HepG2 (cell line): ENCODE data around the gene VAPB. TPM values are rescaled to one million over a fixed set of nuclear protein-coding genes. Genes with fewer than 3 reads are reported as not detected.

ENCODE experiments used
- ATAC-seq: fragments of 200-7000 bp; cut with Tn5 transposase; 3 replicates; pipeline ENCODE4 v1.9.1; 2020; ENCODE audit warnings: mild to moderate bottlenecking, moderate library complexity
- BruUV-seq: library from RNA; stranded (reverse); fragments of 400-500 nt; replicated peaks from 2 replicates; lab custom pipeline; 2021; lab: Mats Ljungman, UMichigan
- CTCF ChIA-PET: fragments of 300-600 bp; formaldehyde crosslinking; extraction: SDS; loops from one replicate; lab custom pipeline; 2021; ENCODE audit warnings: low total read pairs, inconsistent platforms, low intra/inter-chr PET ratio; lab: Yijun Ruan, JAX
- POLR2A ChIA-PET: fragments of 350-600 bp; sonication (Branson Sonifier 250); formaldehyde crosslinking; loops from one replicate; lab custom pipeline; 2020; ENCODE audit warnings: antibody characterized with exemption, inconsistent platforms; lab: Yijun Ruan, JAX
- DNase-seq: peaks from one replicate; pipeline ENCODE4 v3.0.0-alpha.2; 2015; ENCODE audit warnings: low spot score
- FAIRE-seq: peaks from 3 replicates; lab custom pipeline; 2011; peaks lifted over from hg19 to GRCh38; lab: Jason Lieb, UNC
- H2AFZ ChIP-seq: one replicate; pipeline ENCODE4 v1.6.1; 2011; ENCODE audit warnings: low read length, inconsistent platforms
- H3K27ac ChIP-seq: fragments of 300-600 bp; 3 replicates; pipeline ENCODE4 v1.8.0; 2011; ENCODE audit warnings: mixed run types, mild to moderate bottlenecking, mixed read lengths, low read length, inconsistent platforms; ENCODE audit not compliant: insufficient read depth; ENCODE audit errors: extremely low read length
- H3K27me3 ChIP-seq, 2 experiments: fragments of 200-600 bp in 1 of 2; 2 replicates in 1 of 2; 3 replicates in 1 of 2; pipeline versions ENCODE4 v1.6.0 to v1.8.0; 2011; ENCODE audit warnings: low read length in 2 of 2, mild to moderate bottlenecking in 2 of 2, moderate library complexity in 2 of 2, inconsistent platforms in 1 of 2; ENCODE audit not compliant: insufficient read depth in 2 of 2, control insufficient read depth in 1 of 2
- H3K36me3 ChIP-seq, 2 experiments: fragments of 200-600 bp in 1 of 2; replicated peaks in 1 of 2; 2 replicates in 1 of 2; 3 replicates in 1 of 2; pipeline versions ENCODE4 v1.5.1 to v1.8.0; 2011; ENCODE audit warnings: low read length in 2 of 2, inconsistent platforms in 1 of 2; ENCODE audit not compliant: insufficient read depth in 2 of 2, control insufficient read depth in 1 of 2
- H3K4me1 ChIP-seq: 2 replicates; pipeline ENCODE4 v1.5.1; 2012; ENCODE audit warnings: low read length, inconsistent platforms; ENCODE audit not compliant: insufficient read depth
- H3K4me2 ChIP-seq: 2 replicates; pipeline ENCODE4 v1.6.0; 2011; ENCODE audit warnings: low read depth, low read length, inconsistent platforms
- H3K4me3 ChIP-seq, 3 experiments: fragments of 200-600 bp in 1 of 3; sonication (generic), shearing (Covaris generic) in 1 of 3; replicated peaks in 1 of 3; 2 replicates each; pipeline ENCODE4 v1.5.1; 2011 to 2016; ENCODE audit warnings: low read length in 3 of 3, inconsistent platforms in 2 of 3, low read depth in 2 of 3, mild to moderate bottlenecking in 2 of 3, control low read depth in 1 of 3, mixed read lengths in 1 of 3; ENCODE audit not compliant: insufficient read depth in 1 of 3
- H3K79me2 ChIP-seq: one replicate; pipeline ENCODE4 v1.6.1; 2011; ENCODE audit warnings: low read length, inconsistent platforms; ENCODE audit not compliant: insufficient read depth
- H3K9ac ChIP-seq: 2 replicates; pipeline ENCODE4 v1.6.0; 2011; ENCODE audit warnings: mild to moderate bottlenecking, low read depth, low read length, inconsistent platforms; ENCODE audit not compliant: insufficient read depth
- H3K9me3 ChIP-seq: 2 replicates; pipeline ENCODE4 v1.5.1; 2012; ENCODE audit warnings: mild to moderate bottlenecking, low read length
- H4K20me1 ChIP-seq: 2 replicates; pipeline ENCODE4 v1.6.0; 2011; ENCODE audit warnings: inconsistent platforms, mild to moderate bottlenecking, low read length, moderate library complexity; ENCODE audit not compliant: insufficient read depth
- CCDC6 ChIP-seq: sonication (generic); formaldehyde crosslinking; IDR thresholded peaks from 2 replicates; pipeline ENCODE4 v1.8.1; 2022; ENCODE audit warnings: mild to moderate bottlenecking, missing genetic modification reagents, moderate library complexity
- CREB1 ChIP-seq, 2 experiments: fragments of 450-650 bp in 1 of 2; IDR thresholded peaks; 2 replicates each; pipeline ENCODE4 v1.6.1; 2016 to 2017; ENCODE audit warnings: control low read depth in 1 of 2, mild to moderate bottlenecking in 1 of 2, missing compliant biosample characterization in 1 of 2, missing genetic modification characterization in 1 of 2
- LCORL ChIP-seq, 2 experiments: fragments of 450-650 bp in 1 of 2; sonication (generic) in 1 of 2; formaldehyde crosslinking in 1 of 2; IDR thresholded peaks; 2 replicates each; pipeline versions ENCODE4 v1.5.0 to v1.6.1; 2017 to 2020; ENCODE audit warnings: antibody characterized with exemption in 1 of 2, missing genetic modification reagents in 1 of 2
- ZNF121 ChIP-seq: sonication (generic); formaldehyde crosslinking; IDR thresholded peaks from 2 replicates; pipeline ENCODE4 v1.5.0; 2020; ENCODE audit warnings: mild to moderate bottlenecking, missing genetic modification reagents
- ZNF629 ChIP-seq: sonication (generic); formaldehyde crosslinking; conservative IDR thresholded peaks from 2 replicates; pipeline ENCODE4 v1.5.0; 2020; ENCODE audit warnings: missing genetic modification reagents
- ZNF776 ChIP-seq: sonication (generic); formaldehyde crosslinking; IDR thresholded peaks from 2 replicates; pipeline ENCODE4 v1.4.0; 2020; ENCODE audit warnings: mild to moderate bottlenecking, missing genetic modification reagents
- WGBS: methylation state at CpG from one replicate; pipeline ENCODE4 v1.1.6; 2017; ENCODE audit warnings: low lambda C conversion rate; 5-methylcytosine and 5-hydroxymethylcytosine counted together
- in situ Hi-C: cut with HindIII; loops from 2 replicates; pipeline ENCODE4 v1.10.0; 2017; ENCODE audit warnings: low pct_unique_long_range_greater_than_20kb; ENCODE audit not compliant: extremely low pct_ligation_motif_present
- intact Hi-C: fragments of 100-400 bp; cut with micrococcal nuclease; formaldehyde crosslinking; loops from one replicate; pipeline ENCODE4 v1.10.0; 2022; ENCODE audit not compliant: unreplicated experiment
- polyA plus RNA-seq, 8 experiments: library from polyadenylated mRNA; depleted of rRNA in 3 of 8; stranded (reverse) in 7 of 8; unstranded in 1 of 8; fragments of >200 nt; fragmentation: Illumina TruSeq in 4 of 8; extraction: Trizol in 4 of 8; gene quantifications; 2 replicates each; pipeline versions ENCODE4 v1.2.1 to v1.2.3, GENCODE V29; 2011 to 2016; ENCODE audit warnings: low read depth in 4 of 8, missing spikeins in 1 of 8, mixed read lengths in 1 of 8; ENCODE audit not compliant: insufficient read depth in 1 of 8
- total RNA-seq, 5 experiments: library from RNA; depleted of rRNA; stranded (reverse); fragments of >200 nt; fragmentation: Illumina TruSeq; extraction: Trizol; gene quantifications; 2 replicates each; pipeline ENCODE4 v1.2.3, GENCODE V29; 2016; ENCODE audit warnings: low read depth in 1 of 5

The VAPB gene
- total and polyA plus RNA-seq, 2 of the 13 experiments (the other 11 are each of a cell fraction or from before 2014, with no cell fraction given), result 18.6 to 48.5 TPM

DNA sequence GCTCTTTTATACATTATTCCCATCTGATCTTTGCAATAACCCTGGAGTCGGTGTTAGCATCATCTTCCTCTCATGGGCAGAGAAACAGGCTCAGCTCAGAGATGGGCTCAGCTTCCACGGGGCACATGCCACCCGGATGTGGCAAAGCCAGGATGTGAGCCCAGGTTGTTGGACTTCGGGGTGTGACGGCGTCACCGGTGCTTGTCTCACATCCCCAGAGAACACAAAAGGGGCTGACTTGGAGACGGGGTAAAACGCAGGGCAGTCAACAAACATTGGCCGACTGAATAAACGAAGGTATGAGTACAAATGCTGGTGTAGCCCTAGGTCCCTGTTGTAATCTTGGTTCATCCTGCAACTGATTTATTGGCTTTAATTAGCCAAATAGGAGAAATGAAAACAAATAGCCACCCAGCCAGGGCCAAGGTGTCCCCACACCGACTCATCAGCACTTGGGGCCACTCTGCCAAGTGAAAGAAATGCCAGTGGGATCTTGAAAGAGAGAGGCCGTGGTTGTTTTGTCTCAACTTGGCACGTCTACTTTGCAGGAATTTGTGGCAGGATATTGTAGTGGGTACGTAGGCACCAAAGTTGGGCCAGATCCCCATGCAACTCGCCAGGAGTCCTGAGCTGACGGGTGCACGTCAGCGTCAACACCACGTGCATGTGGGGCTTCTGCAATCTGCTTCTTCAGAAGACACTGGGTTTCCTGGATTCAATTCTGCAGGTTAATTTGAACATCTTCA, 83.4 kb downstream of the VAPB start:
- no peak overlapping the region for H3K27ac ChIP-seq
- no peak for ATAC-seq
- FAIRE-seq, result no peak
- DNase-seq, result no peak
- H3K9ac ChIP-seq, result no peak overlapping the region
- H3K79me2 ChIP-seq, result no peaks in the 10 kb centered on the region
- no peaks in the 10 kb centered on the region for H3K36me3 ChIP-seq
- POLR2A ChIA-PET, result no interaction called here
- peaks cover 0 to 29% of the 10 kb centered on the region in 2 experiments; a peak in 4 of 5 replicates for H3K27me3 ChIP-seq
- no peak overlapping the region for H3K4me2 ChIP-seq
- TF ChIP-seq CREB1 (IDR thresholded peaks at IDR 0.05), result peak; percentile 27; the same call in 1 of the 2 replicates
- no peak for TF ChIP-seq CREB1 (CRISPR knock-in tag; IDR thresholded peaks at IDR 0.05)
- TF ChIP-seq LCORL (IDR thresholded peaks at IDR 0.05), result no peak
- no peak for TF ChIP-seq LCORL (CRISPR knock-in tag; IDR thresholded peaks at IDR 0.05)
- H4K20me1 ChIP-seq, result no peaks in the 10 kb centered on the region; the same call in 1 of the 2 replicates
- intact Hi-C loops (no loop called here), in situ Hi-C loops (no loop called here)
- CTCF ChIA-PET, result no interaction called here
- no TSS peak for BruUV-seq
- WGBS, result 36% methylated on average over 20 of the region's 20 CpGs
- no peaks in the 10 kb centered on the region for H3K9me3 ChIP-seq
- no peak overlapping the region for H3K4me3 ChIP-seq
- no peak overlapping the region for H2AFZ ChIP-seq
- H3K4me1 ChIP-seq, result no peaks in the 10 kb centered on the region

DNA sequence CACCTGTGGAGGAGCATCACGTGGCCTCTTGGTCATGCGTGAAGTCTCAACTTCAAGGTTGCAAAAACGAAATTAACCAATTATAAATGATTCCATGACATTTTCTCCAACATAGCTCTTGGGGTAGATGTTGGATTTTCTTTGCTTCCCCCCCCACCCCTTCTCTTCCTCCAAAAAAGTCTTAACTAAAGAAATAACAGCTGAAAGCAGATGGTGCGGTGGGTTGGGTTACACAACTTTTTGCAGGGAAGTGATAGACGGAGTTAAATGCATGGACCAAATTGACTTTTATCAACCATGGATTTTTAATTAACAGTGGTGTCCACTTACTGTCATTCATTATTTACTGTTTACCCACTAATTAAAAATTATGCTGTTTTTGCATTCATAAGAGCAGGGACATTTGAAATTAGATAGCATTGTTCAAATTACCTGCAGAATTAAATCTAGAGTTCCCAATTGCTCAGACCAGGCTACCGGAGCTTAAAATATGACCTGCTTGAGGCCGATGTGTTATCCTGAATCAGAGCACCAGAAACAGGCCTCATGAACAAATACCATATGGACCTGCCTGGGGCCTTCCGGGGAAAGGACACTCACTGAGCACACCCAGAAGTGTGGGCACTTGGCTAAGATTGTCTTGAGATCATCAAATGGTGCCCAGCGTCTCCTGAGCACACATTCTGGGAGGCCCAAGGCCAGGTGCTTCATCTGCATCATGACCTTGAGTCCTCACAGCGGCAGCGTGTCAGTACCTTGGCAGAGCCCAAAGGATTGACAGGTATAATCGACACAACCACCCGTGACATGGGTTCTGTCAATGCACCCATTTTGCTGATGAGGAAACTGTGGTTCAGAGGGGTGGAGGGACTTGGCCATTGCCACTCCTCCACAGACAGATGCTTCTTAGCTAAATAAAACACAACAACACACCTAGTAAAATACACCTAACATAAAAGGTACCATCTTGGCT, 84.7 kb downstream of the VAPB start:
- no peak overlapping the region for H3K4me2 ChIP-seq
- H3K79me2 ChIP-seq, result no peaks in the 10 kb centered on the region
- H3K4me1 ChIP-seq, result no peaks in the 10 kb centered on the region
- no peaks in the 10 kb centered on the region; the same call in 1 of the 2 replicates for H4K20me1 ChIP-seq
- H3K27ac ChIP-seq, result no peak overlapping the region
- peak; percentile 35 for TF ChIP-seq ZNF629
- TF ChIP-seq ZNF121 (CRISPR knock-in tag), result no peak
- no peak for TF ChIP-seq ZNF776
- no peak for TF ChIP-seq CCDC6 (CRISPR knock-in tag)
- H3K4me3 ChIP-seq, result no peak overlapping the region
- 62% methylated on average over 13 of the region's 13 CpGs for WGBS
- no peak overlapping the region for H2AFZ ChIP-seq
- ATAC-seq (no peak), FAIRE-seq (no peak), DNase-seq (no peak)
- H3K27me3 ChIP-seq, result peaks cover 0 to 26% of the 10 kb centered on the region in 2 experiments; a peak in 4 of 5 replicates
- intact Hi-C loops (no loop called here), in situ Hi-C loops (no loop called here)
- BruUV-seq, result no TSS peak
- H3K9me3 ChIP-seq, result peaks cover 5% of the 10 kb centered on the region; the same call in 1 of the 2 replicates
- POLR2A ChIA-PET, result no interaction called here
- no peaks in the 10 kb centered on the region for H3K36me3 ChIP-seq
- CTCF ChIA-PET, result no interaction called here
- no peak overlapping the region for H3K9ac ChIP-seq
